A549 (cell line): ENCODE results near the gene DNMT3L.

ENCODE experiments used
- CHD4 ChIP-seq: fragments of 200-600 bp; sonication (generic); IDR thresholded peaks from 2 replicates; pipeline ENCODE4 v1.6.1; 2016; ENCODE audit warnings: antibody characterized with exemption, mild to moderate bottlenecking, borderline replicate concordance
- EP300 ChIP-seq, 2 experiments: fragments of >200 bp; sonication (Bioruptor Twin); formaldehyde crosslinking; IDR thresholded peaks; 2 replicates in 1 of 2; 3 replicates in 1 of 2; pipeline ENCODE4 v1.6.1; 2016 to 2017
- MAX ChIP-seq: IDR thresholded peaks from 2 replicates; pipeline ENCODE4 v1.6.1; 2012
- PBX3 ChIP-seq: IDR thresholded peaks from 2 replicates; pipeline ENCODE4 v1.6.1; 2012

- no peak for TF ChIP-seq CHD4
- TF ChIP-seq MAX: no peak
- no peak for TF ChIP-seq EP300 (IDR thresholded peaks at IDR 0.05)
- TF ChIP-seq PBX3: no peak
Observed at GRCh38 chr21:44279354-44280260, 17.9 kb upstream of the DNMT3L start.
